ENCODE data around the gene SCNN1B.
"Not testable (repeated sequence)": the region's sequence is repeated elsewhere in the genome, so short reads cannot be mapped to it uniquely, and the experiment has no call there.

SCNN1B gene

DNA sequence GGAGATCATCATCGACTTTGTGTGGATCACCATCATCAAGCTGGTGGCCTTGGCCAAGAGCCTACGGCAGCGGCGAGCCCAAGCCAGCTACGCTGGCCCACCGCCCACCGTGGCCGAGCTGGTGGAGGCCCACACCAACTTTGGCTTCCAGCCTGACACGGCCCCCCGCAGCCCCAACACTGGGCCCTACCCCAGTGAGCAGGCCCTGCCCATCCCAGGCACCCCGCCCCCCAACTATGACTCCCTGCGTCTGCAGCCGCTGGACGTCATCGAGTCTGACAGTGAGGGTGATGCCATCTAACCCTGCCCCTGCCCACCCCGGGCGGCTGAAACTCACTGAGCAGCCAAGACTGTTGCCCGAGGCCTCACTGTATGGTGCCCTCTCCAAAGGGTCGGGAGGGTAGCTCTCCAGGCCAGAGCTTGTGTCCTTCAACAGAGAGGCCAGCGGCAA lies 78.4 kb downstream of the SCNN1B start:
- Histone ChIP-seq H3K27ac (ENCODE audit: low read length) (no peak overlapping the region), H3K4me1 (ENCODE audit: low read length) (no peaks in the 10 kb centered on the region)
- no peak for TF ChIP-seq EZH2phosphoT487 (IDR thresholded peaks at IDR 0.05; ENCODE audit: low read depth)
- no peak for TF ChIP-seq CTCF (IDR thresholded peaks at IDR 0.05; ENCODE audit: low read depth, low read length)

GRCh38 chr16:23381702-23382101 lies 79.6 kb downstream of the SCNN1B start:
- H3K27me3 ChIP-seq (ENCODE audit: low read depth, low read length); H4K20me1 ChIP-seq (ENCODE audit: insufficient read depth, low read length); H3K36me3 ChIP-seq (replicated peaks; ENCODE audit: low read depth, low read length); H3K4me3 ChIP-seq (ENCODE audit: low read length); H3K27ac ChIP-seq (ENCODE audit: low read length); H3K9me3 ChIP-seq (ENCODE audit: insufficient read depth, low read length); H2AFZ ChIP-seq (ENCODE audit: low read depth, low read length); H3K4me1 ChIP-seq (ENCODE audit: low read length); H3K4me2 ChIP-seq (ENCODE audit: low read length); H3K79me2 ChIP-seq (ENCODE audit: low read length); H3K9ac ChIP-seq (ENCODE audit: low read length): not testable (repeated sequence)

More for the DNA sequence above, 78.4 kb downstream of the SCNN1B start:
- H3K4me2 ChIP-seq (ENCODE audit: low read length) = no peak overlapping the region
- H3K36me3 ChIP-seq (replicated peaks; ENCODE audit: low read depth, low read length) = no peaks in the 10 kb centered on the region
- no peaks in the 10 kb centered on the region for H3K9me3 ChIP-seq (ENCODE audit: insufficient read depth, low read length)
- H4K20me1 ChIP-seq (ENCODE audit: insufficient read depth, low read length) = no peaks in the 10 kb centered on the region
- H3K4me3 ChIP-seq (ENCODE audit: low read length) = no peak overlapping the region
- H3K9ac ChIP-seq (ENCODE audit: low read length) = no peak overlapping the region
- no peak overlapping the region for H2AFZ ChIP-seq (ENCODE audit: low read depth, low read length)
- H3K27me3 ChIP-seq (ENCODE audit: low read depth, low read length) = no peaks in the 10 kb centered on the region
- H3K79me2 ChIP-seq (ENCODE audit: low read length) = no peaks in the 10 kb centered on the region

GRCh38 chr16:23382279-23382678 lies 80.2 kb downstream of the SCNN1B start:
- no peak for TF ChIP-seq CTCF (IDR thresholded peaks at IDR 0.05; ENCODE audit: low read depth, low read length)
- TF ChIP-seq EZH2phosphoT487 (IDR thresholded peaks at IDR 0.05; ENCODE audit: low read depth) = no peak
- no peak overlapping the region for H3K4me3 ChIP-seq (ENCODE audit: low read length)
- no peak overlapping the region for H3K27ac ChIP-seq (ENCODE audit: low read length)
- H2AFZ ChIP-seq (ENCODE audit: low read depth, low read length) = no peak overlapping the region
- no peaks in the 10 kb centered on the region for H3K27me3 ChIP-seq (ENCODE audit: low read depth, low read length)
- H3K9me3 ChIP-seq (ENCODE audit: insufficient read depth, low read length) = no peaks in the 10 kb centered on the region
- H3K4me1 ChIP-seq (ENCODE audit: low read length) = no peaks in the 10 kb centered on the region
- H3K79me2 ChIP-seq (ENCODE audit: low read length) = no peaks in the 10 kb centered on the region
- no peaks in the 10 kb centered on the region for H3K36me3 ChIP-seq (replicated peaks; ENCODE audit: low read depth, low read length)
- H4K20me1 ChIP-seq (ENCODE audit: insufficient read depth, low read length) = no peaks in the 10 kb centered on the region
- no peak overlapping the region for H3K9ac ChIP-seq (ENCODE audit: low read length)
- H3K4me2 ChIP-seq (ENCODE audit: low read length) = no peak overlapping the region

- Histone ChIP-seq H3K27ac (ENCODE audit: low read length) (no peak overlapping the region), H3K36me3 (replicated peaks; ENCODE audit: low read depth, low read length) (no peaks in the 10 kb centered on the region), H3K4me3 (ENCODE audit: low read length) (no peak overlapping the region), H3K4me1 (ENCODE audit: low read length) (no peaks in the 10 kb centered on the region), H3K9ac (ENCODE audit: low read length) (no peak overlapping the region), H3K79me2 (ENCODE audit: low read length) (no peaks in the 10 kb centered on the region), H2AFZ (ENCODE audit: low read depth, low read length) (no peak overlapping the region), H4K20me1 (ENCODE audit: insufficient read depth, low read length) (no peaks in the 10 kb centered on the region), H3K4me2 (ENCODE audit: low read length) (no peak overlapping the region), H3K9me3 (ENCODE audit: insufficient read depth, low read length) (no peaks in the 10 kb centered on the region), H3K27me3 (ENCODE audit: low read depth, low read length) (no peaks in the 10 kb centered on the region)
- TF ChIP-seq EZH2phosphoT487 (IDR thresholded peaks at IDR 0.05; ENCODE audit: low read depth) (no peak), CTCF (IDR thresholded peaks at IDR 0.05; ENCODE audit: low read depth, low read length) (no peak)
Observed at GRCh38 chr16:23383881-23384280, 81.8 kb downstream of the SCNN1B start.

DNA sequence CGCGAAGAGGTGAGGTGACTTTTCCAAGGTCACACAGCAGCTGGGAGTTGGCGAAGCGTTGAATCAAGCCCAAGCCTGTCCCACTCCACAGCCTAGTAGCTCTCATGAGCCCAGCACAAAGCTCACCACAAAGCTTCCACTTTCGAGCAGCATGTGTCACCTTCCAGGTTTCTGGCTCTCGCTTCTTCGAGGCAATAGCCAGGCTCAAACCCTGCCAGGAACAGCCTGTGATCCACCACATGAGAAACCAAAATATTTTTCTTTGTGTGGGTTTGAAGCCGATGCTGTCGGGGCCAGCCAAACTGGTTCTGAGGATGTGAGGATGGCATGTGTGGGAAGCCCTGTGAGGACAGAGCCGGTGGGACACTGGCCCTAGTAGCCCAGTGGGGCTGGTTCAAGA lies 82.8 kb downstream of the SCNN1B start:
- no peak overlapping the region for H2AFZ ChIP-seq (ENCODE audit: low read depth, low read length)
- H3K4me2 ChIP-seq (ENCODE audit: low read length) = no peak overlapping the region
- no peak overlapping the region for H3K9ac ChIP-seq (ENCODE audit: low read length)
- H3K4me1 ChIP-seq (ENCODE audit: low read length) = no peaks in the 10 kb centered on the region
- no peak overlapping the region for H3K4me3 ChIP-seq (ENCODE audit: low read length)
- no peaks in the 10 kb centered on the region for H4K20me1 ChIP-seq (ENCODE audit: insufficient read depth, low read length)
- H3K27me3 ChIP-seq (ENCODE audit: low read depth, low read length) = no peaks in the 10 kb centered on the region
- TF ChIP-seq CTCF (IDR thresholded peaks at IDR 0.05; ENCODE audit: low read depth, low read length) (no peak), EZH2phosphoT487 (IDR thresholded peaks at IDR 0.05; ENCODE audit: low read depth) (no peak)
- H3K9me3 ChIP-seq (ENCODE audit: insufficient read depth, low read length) = no peaks in the 10 kb centered on the region
- H3K36me3 ChIP-seq (replicated peaks; ENCODE audit: low read depth, low read length) = no peaks in the 10 kb centered on the region
- H3K27ac ChIP-seq (ENCODE audit: low read length) = no peak overlapping the region
- no peaks in the 10 kb centered on the region for H3K79me2 ChIP-seq (ENCODE audit: low read length)

All from OCI-LY3 (cell line).